Measurements from ENCODE around the gene ITGB6. TPM values are rescaled to one million over a fixed set of nuclear protein-coding genes. Genes with fewer than 3 reads are reported as not detected.

The ITGB6 gene
- total and polyA plus RNA-seq, 2 of the 8 experiments (the other 6 are each of a cell fraction or from before 2014, with no cell fraction given), result not detected

DNA sequence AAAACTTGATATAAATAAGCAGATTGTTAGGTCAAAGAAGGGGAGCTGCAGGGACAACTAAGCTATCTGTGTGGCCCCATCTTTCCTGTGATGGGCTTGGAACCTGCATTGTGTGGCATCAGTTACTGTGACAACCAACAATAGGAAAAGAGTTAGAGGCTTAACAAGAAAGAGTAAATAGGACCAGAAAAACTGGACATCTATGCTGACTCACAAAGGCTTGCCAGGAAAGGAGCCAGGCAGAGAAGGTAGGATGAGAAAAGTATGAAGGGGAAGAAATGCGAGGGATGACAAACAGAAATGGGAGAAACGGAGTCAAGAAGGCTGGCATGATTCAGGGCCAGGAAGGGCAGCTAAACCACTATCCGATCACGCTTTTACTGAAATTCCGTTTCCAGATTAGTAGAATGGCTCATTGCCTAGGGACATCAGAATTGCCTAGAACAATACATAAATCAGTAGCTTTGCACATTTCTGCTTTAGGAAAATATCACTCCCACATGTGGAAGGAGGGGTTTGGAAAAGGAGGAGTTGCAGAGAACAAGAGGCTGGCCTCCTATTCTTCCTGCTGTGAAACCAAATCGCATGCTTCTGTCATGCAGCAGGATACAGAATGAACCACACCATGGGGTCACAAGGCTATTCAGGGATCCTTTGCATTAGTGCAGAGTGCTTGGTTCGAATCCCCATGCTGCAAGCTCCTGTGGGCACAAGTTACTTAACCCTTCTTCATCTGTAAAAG lies 144.9 kb downstream of the ITGB6 start:
- H3K23ac ChIP-seq (ENCODE audit: insufficient read length), result no peak overlapping the region
- ChIA-PET CTCF (ENCODE audit: partially characterized antibody) (interaction anchor here (0.7 to 3.0 kb wide), 9 partner anchors 10 to 949 kb away, joined by 3 to 13 read pairs (median 3); no protein-coding TSS in a partner anchor), POLR2A (ENCODE audit: partially characterized antibody) (interaction anchor here (0.5 to 1.2 kb wide), 3 partner anchors 10 to 100 kb away, joined by 3 read pairs; no protein-coding TSS in a partner anchor)
- H3K4me1 ChIP-seq (replicated peaks in 1 of 4; ENCODE audit: control insufficient read depth in 3 of 4, insufficient read depth in 4 of 4, low read length in 3 of 4), result peaks cover 0 to 7% (median 4%) of the 10 kb centered on the region in 4 experiments; a peak in 3 of 7 replicates
- peak; percentile 97 for FAIRE-seq
- H3K18ac ChIP-seq (ENCODE audit: extremely low read depth, low read length), result peak overlapping the region; percentile 72; the same call in 1 of the 2 replicates
- peak overlapping the region; percentile 63; the same call in 1 of the 2 replicates for H2BK5ac ChIP-seq (ENCODE audit: low read depth, low read length)
- peak; percentile 67 for DNase-seq (ENCODE audit: low read depth in 1 of 2, low spot score in 2 of 2)
- peak overlapping the region; percentile 65; the same call in 1 of the 2 replicates for H2AK5ac ChIP-seq (ENCODE audit: low read depth, low read length)
- no peak overlapping the region for H2AFZ ChIP-seq (ENCODE audit: low read length)
- no peaks in the 10 kb centered on the region for H3K9me3 ChIP-seq (ENCODE audit: insufficient read depth in 2 of 2, low read depth in 1 of 2, low read length in 1 of 2)
- no peak overlapping the region for H3K27ac ChIP-seq (ENCODE audit: low read depth, low read length)
- no peaks in the 10 kb centered on the region for H3K27me3 ChIP-seq (replicated peaks in 1 of 4; ENCODE audit: control insufficient read depth in 3 of 4, extremely low read depth in 1 of 4, insufficient read depth in 3 of 4, low read length in 3 of 4)
- peak overlapping the region; percentile 37 to 47; a peak in 3 of 4 replicates for H3K4me2 ChIP-seq (ENCODE audit: insufficient read depth in 1 of 2, low read depth in 2 of 2, low read length in 2 of 2)
- no peak overlapping the region for H4K8ac ChIP-seq (ENCODE audit: extremely low read depth, insufficient read depth, low read length)
- H2BK20ac ChIP-seq (ENCODE audit: low read length), result peak overlapping the region; percentile 8
- H3K14ac ChIP-seq (ENCODE audit: insufficient read length), result no peak overlapping the region
- peak overlapping the region in 1 of 4 experiments; percentile 9; a peak in 1 of 8 replicates for H3K4me3 ChIP-seq (ENCODE audit: extremely low read depth in 1 of 4, insufficient read depth in 2 of 4, low read depth in 3 of 4, low read length in 4 of 4)
- no peak overlapping the region for H2BK12ac ChIP-seq (ENCODE audit: low read depth, low read length)
- H3K23me2 ChIP-seq (ENCODE audit: low read depth, low read length), result no peaks in the 10 kb centered on the region
- H4K20me1 ChIP-seq (replicated peaks in 1 of 2; ENCODE audit: control insufficient read depth in 1 of 2, insufficient read depth in 2 of 2, low read length in 2 of 2), result no peaks in the 10 kb centered on the region
- no peak overlapping the region for H3K56ac ChIP-seq (replicated peaks; ENCODE audit: insufficient read length, low read depth, low read length)
- no peaks in the 10 kb centered on the region for H3K79me1 ChIP-seq (ENCODE audit: low read depth, low read length)
- H3K4ac ChIP-seq (replicated peaks; ENCODE audit: insufficient read length, low read depth, low read length), result no peak overlapping the region
- no peak overlapping the region for H2BK120ac ChIP-seq (replicated peaks; ENCODE audit: low read depth, low read length)
- H4K91ac ChIP-seq (replicated peaks; ENCODE audit: insufficient read length, low read length), result no peak overlapping the region
- H2BK15ac ChIP-seq (ENCODE audit: low read length), result no peak overlapping the region
- 60% methylated on average over 7 of the region's 7 CpGs; no CpG with 5 or more reads in 1 of the 2 experiments for WGBS, 2 experiments (ENCODE audit: extremely low coverage in 1 of 2, insufficient coverage in 1 of 2, insufficient read length in 1 of 2, insufficient replicate concordance in 2 of 2, low coverage in 1 of 2, low lambda C conversion rate in 2 of 2, missing lambda C conversion rate in 1 of 2)
- H4K5ac ChIP-seq (ENCODE audit: insufficient read length, low read depth, low read length), result no peak overlapping the region
- H3K9ac ChIP-seq (replicated peaks in 1 of 4; ENCODE audit: extremely low read depth in 1 of 4, low read depth in 3 of 4, low read length in 3 of 4), result no peak overlapping the region
- no peaks in the 10 kb centered on the region for H3K79me2 ChIP-seq (ENCODE audit: control insufficient read depth in 1 of 2, insufficient read depth in 2 of 2, low read length in 2 of 2)
- no peaks in the 10 kb centered on the region; a peak in 1 of 8 replicates for H3K36me3 ChIP-seq (ENCODE audit: control insufficient read depth in 2 of 4, insufficient read depth in 4 of 4, low read length in 3 of 4)
- TF ChIP-seq TCF12 (IDR thresholded peaks at IDR 0.05; ENCODE audit: low read depth, low read length) (no peak), NANOG (IDR thresholded peaks at IDR 0.05; ENCODE audit: insufficient read depth, low read depth, low read length, poor library complexity, severe bottlenecking) (peak; percentile 92), KDM4A (IDR thresholded peaks at IDR 0.05; ENCODE audit: low read depth, low read length, severe bottlenecking) (no peak), SIN3A (conservative IDR thresholded peaks at IDR 0.05 in 1 of 2, IDR thresholded peaks at IDR 0.05 in 1 of 2; ENCODE audit: low read depth in 1 of 2, low read length in 2 of 2) (no peak), SIX5 (IDR thresholded peaks at IDR 0.05; ENCODE audit: low read depth, low read length) (no peak), CHD1 (IDR thresholded peaks at IDR 0.05; ENCODE audit: low read depth, low read length) (no peak), SP1 (IDR thresholded peaks at IDR 0.05; ENCODE audit: low read depth, low read length) (0 out of 2 replicates have a peak, but pooled peaks have one; percentile 45), SRF (IDR thresholded peaks at IDR 0.05; ENCODE audit: low read depth, low read length) (no peak), HDAC2 (IDR thresholded peaks at IDR 0.05; ENCODE audit: borderline replicate concordance in 1 of 2, low read depth in 2 of 2, low read length in 2 of 2) (peak; percentile 48 to 94; a peak in 2 of 4 replicates), GTF2F1 (IDR thresholded peaks at IDR 0.05; ENCODE audit: borderline replicate concordance, low read depth, low read length) (no peak)

All from H1 (cell line).